GM03348 (cell line): Measurements from ENCODE around the gene OSBPL1A.
"Not testable (repeated sequence)": the region's sequence is repeated elsewhere in the genome, so short reads cannot be mapped to it uniquely, and the experiment has no call there.

Source experiments
- DNase-seq: peaks from one replicate; pipeline ENCODE4 v3.0.0; 2012; ENCODE audit warnings: low spot score

The OSBPL1A gene

DNA sequence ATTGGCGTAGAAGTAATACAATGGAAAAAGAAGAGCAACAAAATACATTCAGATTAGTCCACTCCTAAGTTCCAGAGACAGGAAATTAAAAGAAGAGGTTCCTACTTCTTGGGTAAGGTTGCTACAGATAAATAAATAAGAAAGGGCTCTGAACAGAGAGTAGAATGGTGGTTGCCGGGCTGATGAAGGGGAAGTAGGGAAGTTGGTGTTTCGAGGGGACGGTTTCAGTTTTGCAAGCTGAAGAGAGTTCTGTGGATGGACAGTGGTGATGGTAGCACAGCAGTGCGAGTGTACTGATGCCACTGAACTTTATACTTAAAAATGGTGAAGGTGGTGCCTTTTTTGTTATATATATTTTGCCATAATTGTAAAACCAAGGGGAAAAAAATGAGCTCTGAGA lies 210.6 kb downstream of the OSBPL1A start:
- no peak for DNase-seq

DNA sequence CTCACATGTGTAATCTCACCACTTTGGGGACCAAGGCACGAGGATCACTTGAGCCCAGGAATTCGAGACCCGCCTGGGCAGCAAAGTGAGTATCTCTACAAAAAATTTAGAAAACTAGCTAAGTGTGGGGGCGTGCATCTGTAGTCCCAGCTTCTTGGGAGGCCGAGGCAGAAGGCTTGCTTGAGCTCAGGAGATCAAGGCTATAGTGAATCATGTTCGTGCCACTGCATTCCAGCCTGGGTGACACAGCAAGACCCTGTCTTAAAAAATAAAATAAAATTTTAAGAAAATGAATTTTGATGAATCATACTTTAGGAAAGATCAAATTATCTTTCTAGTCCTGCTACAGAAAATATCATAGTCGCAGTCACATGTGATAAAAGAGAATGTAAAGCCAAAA lies 211.8 kb downstream of the OSBPL1A start:
- no peak for DNase-seq

DNA sequence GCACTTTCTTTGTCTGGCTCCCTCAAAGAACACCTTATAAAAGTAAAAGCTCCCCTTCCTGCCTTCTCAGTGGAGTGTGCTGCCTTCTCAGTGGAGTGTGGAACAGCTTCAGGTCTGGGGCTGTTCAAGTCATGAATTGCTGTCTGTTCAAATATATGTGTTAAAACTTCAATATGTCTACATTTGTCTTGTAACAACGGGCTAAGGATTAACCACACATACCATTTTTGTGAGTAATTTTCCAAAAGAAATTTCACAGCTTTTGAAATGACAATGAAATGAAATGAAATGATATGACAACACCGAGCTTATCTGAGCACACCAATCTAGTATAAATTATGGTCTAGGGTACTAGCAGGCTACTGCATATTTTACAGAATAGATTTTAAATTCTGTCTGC lies 215.8 kb downstream of the OSBPL1A start:
- peak; percentile 53 for DNase-seq

- no peak for DNase-seq
Measured at GRCh38 chr18:24180048-24180447, 217.6 kb downstream of the OSBPL1A start.

DNA sequence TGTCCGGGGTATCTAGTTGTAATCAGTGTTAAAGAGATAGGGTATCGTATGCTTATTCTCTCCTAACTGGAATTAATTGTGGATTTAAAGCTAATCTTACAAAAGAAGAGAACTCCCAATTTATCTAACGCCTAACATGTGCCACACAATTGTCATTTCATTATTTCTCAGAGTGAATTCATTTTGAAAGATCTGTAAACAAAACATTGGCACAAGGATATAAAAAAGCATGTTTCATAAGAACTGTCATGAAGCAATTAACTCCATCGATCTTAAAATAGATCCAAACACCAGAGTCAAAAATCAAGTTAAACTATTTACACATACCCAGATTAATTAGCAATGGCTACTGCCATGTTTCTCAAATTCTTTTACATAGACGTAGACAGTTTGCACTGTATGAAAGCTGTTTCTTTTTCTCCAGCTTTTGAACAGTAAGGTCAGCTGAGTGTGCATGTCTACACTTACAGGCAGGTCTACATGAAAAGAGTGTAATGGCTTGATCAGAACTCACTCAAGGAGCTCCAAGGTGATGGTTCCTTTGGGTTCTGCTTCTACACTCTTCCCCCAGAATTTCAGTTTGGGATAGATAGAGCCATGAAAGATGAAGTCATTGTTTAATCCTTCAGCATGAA lies 220.0 kb downstream of the OSBPL1A start:
- DNase-seq: no peak

DNA sequence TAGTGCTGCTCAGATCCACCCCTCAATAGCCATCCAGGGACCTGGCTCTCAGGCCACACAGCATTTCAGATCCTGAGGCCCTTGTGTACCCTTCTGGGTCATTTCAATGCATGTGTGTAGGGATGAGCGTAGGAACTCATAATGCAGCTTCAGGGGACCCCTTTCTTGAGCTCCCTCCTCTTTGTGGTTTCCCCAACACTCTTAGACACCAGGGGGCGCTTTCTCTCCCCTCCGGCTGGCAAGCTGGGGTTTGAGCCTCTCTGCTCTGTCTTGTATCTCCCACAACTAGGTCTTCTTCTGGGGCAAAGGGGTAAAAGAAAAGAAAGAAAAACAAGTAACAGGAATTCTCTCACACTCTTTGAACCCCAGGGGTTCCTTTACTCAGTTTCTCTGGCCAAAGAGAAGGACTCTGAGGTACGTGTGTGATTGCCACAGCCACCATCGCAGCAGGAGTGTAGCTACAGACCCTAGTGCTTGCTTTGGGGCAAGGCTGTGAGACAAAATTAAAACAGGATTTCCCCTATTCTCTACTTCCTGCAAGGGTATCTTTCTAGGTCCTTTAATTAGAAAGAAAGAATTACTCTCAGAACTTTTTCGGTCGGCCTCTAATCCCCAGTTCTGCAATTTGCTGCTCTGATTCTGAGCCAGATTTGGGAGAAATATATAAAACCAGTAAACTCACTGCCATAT lies 220.8 kb downstream of the OSBPL1A start:
- peak; percentile 70 for DNase-seq

DNA sequence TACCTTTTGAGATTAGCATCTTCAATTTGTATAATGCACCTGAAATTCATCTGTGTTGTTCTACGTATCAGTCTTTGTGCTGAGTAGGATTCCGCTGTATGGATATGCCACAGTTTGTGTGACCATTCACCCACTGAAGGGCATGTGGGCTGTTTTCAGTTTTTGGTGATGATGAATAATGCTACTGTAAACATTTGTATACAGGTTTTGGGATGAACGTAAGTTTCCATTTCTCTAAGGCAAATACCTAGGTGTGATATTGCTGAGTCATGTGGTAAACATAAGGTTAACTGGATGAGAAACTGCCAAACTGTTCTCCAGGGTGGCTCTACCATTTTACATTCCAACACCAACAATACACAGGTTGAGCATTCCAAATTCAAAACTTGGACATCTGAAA lies 223.6 kb downstream of the OSBPL1A start:
- DNase-seq: no peak

- no peak for DNase-seq
Measured at GRCh38 chr18:24170360-24170759, 227.3 kb downstream of the OSBPL1A start.

DNA sequence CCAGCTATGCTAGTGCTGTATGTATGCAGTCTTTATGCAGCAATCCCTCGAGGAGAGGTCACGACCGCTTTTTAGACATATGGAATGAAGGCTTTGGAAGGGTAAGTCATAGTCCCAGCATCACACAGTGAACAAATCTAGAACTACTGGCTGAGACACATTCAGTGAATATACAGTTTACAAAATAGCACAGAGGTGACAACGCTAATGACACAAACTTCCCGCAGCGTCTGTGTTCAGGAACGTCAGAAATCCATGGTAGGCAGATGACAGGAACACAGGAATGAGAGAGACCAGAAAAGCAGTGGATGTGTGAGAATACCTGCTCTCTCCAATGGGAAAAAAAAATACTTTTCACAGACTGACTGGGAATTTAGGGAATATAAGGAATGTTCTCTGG lies 229.1 kb downstream of the OSBPL1A start:
- DNase-seq: no peak

GRCh38 chr18:24161304-24161703 lies 236.3 kb downstream of the OSBPL1A start:
- DNase-seq: no peak

DNA sequence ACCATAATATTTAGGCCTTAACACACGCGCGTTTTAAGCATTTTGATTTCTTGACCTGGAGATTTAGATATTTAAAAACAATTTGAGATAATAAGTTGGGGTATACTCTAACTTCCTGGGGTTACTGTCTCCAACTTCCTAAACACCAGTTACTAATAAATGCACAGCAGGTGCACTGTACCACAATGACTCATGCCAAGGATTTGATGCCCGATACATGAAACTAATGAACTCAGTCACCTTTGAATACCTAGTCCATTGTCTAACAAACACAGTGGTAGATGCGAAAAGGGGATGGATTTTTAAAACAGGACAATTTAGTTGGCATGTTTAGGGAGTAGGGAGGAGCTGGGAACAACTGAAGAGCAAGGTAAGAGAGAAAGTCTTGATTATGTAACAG lies 237.5 kb downstream of the OSBPL1A start:
- DNase-seq: no peak

GRCh38 chr18:24157855-24158254 lies 239.8 kb downstream of the OSBPL1A start:
- DNase-seq: no peak

- no peak for DNase-seq
Measured at GRCh38 chr18:24153397-24153796, 244.2 kb downstream of the OSBPL1A start.

GRCh38 chr18:24149591-24149990 lies 248.0 kb downstream of the OSBPL1A start:
- DNase-seq: not testable (repeated sequence)

- DNase-seq: no peak
Measured at GRCh38 chr18:24142376-24142775, 255.2 kb downstream of the OSBPL1A start.

- DNase-seq: no peak
Measured at GRCh38 chr18:24140697-24141096, 256.9 kb downstream of the OSBPL1A start.

GRCh38 chr18:24138789-24139616 lies 258.6 kb downstream of the OSBPL1A start, which contains the start of gene CABYR:
TSS of gene CABYR (plus strand) at chr18:24139062. CDS start at chr18:24143115, 4,053 bp downstream.
- peak; percentile 95 for DNase-seq

DNA sequence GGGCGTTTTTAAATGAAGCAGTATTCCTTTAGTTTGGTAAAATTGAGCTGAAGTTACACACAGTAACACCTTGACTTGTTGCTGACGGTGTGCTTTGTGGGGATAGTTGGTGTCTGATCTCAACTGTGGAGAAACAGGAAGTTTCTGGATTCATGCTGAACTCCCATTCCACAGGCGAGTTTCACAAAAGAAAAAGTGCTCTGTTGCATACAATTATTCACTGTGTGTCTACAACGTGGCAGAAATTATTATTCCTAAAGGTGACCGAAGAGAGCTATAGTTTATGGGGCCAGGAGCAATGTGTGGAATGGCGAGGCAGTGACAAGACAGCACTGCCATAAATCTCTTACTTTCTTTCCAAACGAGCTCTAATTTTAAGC lies 259.2 kb downstream of the OSBPL1A start:
- no peak for DNase-seq

GRCh38 chr18:24136967-24137373 lies 260.7 kb downstream of the OSBPL1A start:
- DNase-seq: no peak

DNA sequence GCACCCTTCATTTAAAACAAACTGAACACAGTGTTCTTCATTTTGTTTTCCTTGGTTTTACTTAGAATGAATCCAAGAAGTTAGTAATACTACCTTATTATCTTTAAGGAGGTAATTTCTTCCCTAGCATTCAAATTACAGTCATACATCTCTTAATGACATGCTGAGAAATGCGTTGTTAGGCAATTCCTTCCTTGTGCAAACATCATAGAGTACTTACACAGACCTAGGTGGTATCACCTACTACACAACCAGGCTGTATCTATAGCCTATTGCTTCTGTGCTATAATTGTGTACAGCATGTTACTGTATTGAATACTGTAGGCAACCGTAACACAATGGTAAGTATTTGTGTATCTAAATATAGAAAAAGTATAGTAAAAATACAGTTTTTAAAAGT lies 267.1 kb downstream of the OSBPL1A start:
- DNase-seq: no peak

GRCh38 chr18:24128700-24129099 lies 268.9 kb downstream of the OSBPL1A start:
- DNase-seq: no peak

DNA sequence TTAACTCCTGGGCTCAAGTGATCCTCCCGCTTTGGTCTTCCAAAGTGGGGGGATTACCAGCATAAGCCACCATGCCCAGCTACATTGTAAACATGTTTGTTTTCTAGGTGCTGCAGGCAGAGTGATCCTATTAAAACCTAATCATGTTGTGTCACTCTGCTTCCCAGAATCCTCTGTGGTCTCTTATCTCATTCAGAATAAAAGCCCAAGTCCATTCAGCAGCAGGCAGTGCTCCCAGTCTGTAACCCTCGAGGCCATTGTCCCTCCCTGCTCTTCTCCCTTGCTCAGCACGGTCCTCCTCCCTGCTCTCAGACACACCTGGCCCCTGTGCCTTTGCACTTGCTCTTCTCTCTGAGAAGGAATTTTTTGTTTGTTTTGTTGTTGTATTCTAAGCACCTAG lies 269.9 kb downstream of the OSBPL1A start:
- no peak for DNase-seq
